Measurements from ENCODE around the gene CRIM1.
"Not testable (repeated sequence)": the region's sequence is repeated elsewhere in the genome, so short reads cannot be mapped to it uniquely, and the experiment has no call there.

The CRIM1 gene, protein sequence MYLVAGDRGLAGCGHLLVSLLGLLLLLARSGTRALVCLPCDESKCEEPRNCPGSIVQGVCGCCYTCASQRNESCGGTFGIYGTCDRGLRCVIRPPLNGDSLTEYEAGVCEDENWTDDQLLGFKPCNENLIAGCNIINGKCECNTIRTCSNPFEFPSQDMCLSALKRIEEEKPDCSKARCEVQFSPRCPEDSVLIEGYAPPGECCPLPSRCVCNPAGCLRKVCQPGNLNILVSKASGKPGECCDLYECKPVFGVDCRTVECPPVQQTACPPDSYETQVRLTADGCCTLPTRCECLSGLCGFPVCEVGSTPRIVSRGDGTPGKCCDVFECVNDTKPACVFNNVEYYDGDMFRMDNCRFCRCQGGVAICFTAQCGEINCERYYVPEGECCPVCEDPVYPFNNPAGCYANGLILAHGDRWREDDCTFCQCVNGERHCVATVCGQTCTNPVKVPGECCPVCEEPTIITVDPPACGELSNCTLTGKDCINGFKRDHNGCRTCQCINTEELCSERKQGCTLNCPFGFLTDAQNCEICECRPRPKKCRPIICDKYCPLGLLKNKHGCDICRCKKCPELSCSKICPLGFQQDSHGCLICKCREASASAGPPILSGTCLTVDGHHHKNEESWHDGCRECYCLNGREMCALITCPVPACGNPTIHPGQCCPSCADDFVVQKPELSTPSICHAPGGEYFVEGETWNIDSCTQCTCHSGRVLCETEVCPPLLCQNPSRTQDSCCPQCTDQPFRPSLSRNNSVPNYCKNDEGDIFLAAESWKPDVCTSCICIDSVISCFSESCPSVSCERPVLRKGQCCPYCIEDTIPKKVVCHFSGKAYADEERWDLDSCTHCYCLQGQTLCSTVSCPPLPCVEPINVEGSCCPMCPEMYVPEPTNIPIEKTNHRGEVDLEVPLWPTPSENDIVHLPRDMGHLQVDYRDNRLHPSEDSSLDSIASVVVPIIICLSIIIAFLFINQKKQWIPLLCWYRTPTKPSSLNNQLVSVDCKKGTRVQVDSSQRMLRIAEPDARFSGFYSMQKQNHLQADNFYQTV

DNA sequence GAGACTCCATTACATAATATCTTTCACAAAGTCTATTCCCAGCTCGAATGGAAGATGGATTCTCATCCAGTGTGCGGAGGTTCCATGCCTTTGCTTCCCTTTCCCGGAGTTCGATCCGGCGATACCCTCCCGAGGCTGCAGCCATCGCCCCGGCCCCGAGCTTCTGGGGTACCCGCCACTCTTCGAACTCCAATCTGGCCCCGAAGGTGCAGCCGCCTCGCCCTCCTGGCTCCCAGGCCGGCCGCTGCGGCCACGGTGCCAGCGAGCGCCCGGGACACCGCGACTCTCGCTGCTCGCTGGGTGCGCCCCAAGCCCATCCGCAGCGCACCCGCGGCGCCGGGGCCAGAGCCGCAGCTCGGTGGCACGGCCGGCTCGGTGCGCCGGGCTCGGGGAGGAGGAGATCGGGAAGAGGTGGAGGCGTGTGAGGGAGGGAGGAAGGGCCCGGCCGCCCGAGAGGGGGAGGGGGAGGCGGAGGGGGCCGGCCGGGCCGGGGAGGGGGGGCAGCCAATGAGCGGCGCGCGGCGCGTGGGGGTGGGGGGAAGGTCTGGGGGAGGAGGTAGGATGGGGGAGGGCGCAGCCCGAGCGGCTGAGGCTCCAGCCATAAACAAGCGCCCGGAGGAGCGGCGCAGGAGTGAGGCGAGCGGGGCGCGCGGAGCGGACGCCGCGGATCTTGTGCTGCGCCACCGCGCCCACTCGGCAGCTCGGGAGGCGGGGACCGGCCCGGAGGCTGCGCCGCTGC lies at the start of gene CRIM1:
CRIM1 (plus strand) TSS at position 628 of the 739 bp plus-strand sequence. CDS start 515 bp downstream, outside the sequence.
- CTCF ChIA-PET: interaction anchor here (0.6 to 1.0 kb wide), 2 partner anchors 309 to 1827 kb away, joined by 3 read pairs; no protein-coding TSS in a partner anchor
- DNase-seq (ENCODE audit: low spot score): peak; percentile 87
- POLR2A ChIA-PET (ENCODE audit: low non-redundant PET): no interaction called here
- H3K27ac ChIP-seq: peak within 1 kb of the TSS; percentile 96
- TF ChIP-seq, protein P1, sequence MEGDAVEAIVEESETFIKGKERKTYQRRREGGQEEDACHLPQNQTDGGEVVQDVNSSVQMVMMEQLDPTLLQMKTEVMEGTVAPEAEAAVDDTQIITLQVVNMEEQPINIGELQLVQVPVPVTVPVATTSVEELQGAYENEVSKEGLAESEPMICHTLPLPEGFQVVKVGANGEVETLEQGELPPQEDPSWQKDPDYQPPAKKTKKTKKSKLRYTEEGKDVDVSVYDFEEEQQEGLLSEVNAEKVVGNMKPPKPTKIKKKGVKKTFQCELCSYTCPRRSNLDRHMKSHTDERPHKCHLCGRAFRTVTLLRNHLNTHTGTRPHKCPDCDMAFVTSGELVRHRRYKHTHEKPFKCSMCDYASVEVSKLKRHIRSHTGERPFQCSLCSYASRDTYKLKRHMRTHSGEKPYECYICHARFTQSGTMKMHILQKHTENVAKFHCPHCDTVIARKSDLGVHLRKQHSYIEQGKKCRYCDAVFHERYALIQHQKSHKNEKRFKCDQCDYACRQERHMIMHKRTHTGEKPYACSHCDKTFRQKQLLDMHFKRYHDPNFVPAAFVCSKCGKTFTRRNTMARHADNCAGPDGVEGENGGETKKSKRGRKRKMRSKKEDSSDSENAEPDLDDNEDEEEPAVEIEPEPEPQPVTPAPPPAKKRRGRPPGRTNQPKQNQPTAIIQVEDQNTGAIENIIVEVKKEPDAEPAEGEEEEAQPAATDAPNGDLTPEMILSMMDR (conservative IDR thresholded peaks at IDR 0.05; ENCODE audit: low read depth): no peak

DNA sequence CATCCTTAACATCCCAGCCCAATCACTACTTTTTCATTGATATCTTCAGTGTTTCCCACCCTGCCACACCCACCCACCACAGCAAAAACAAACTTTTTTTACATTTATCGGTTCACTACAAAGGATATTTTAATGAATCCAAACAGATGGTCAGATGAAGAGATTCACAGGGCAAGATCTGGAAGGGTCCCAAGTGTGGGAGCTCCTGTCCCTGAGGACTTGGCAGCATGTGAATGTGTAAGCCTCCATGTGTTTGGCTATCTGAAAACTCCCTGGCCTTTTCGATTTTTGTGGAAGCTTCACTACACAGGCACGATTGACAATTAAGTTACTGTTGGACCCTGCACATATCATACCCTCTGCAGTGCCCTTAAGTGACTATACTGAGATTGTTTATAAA lies 48.1 kb upstream of the CRIM1 start:
- DNase-seq (ENCODE audit: low spot score): no peak
- TF ChIP-seq, protein P1 (conservative IDR thresholded peaks at IDR 0.05; ENCODE audit: low read depth): no peak
- ChIA-PET CTCF (no interaction called here), POLR2A (ENCODE audit: low non-redundant PET) (no interaction called here)
- H3K27ac ChIP-seq: no peak overlapping the region

DNA sequence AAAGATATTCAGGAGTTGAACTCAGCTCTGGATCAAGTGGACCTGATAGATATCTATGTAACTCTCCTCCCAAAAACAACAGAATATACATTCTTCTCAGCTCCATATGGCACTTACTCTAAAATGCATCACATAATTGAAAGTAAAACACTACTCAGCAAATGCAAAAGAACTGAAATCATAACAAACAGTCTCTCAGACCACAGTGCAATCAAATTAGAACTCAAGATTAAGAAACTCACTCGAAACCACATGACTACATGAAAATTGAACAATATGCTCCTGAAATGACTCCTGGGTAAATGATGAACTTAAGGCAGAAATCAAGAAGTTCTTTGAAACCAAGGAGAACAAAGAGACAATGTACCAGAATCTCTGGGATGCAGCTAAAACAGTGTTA lies 45.1 kb upstream of the CRIM1 start:
- CTCF ChIA-PET; H3K27ac ChIP-seq; POLR2A ChIA-PET (ENCODE audit: low non-redundant PET); DNase-seq (ENCODE audit: low spot score): not testable (repeated sequence)

DNA sequence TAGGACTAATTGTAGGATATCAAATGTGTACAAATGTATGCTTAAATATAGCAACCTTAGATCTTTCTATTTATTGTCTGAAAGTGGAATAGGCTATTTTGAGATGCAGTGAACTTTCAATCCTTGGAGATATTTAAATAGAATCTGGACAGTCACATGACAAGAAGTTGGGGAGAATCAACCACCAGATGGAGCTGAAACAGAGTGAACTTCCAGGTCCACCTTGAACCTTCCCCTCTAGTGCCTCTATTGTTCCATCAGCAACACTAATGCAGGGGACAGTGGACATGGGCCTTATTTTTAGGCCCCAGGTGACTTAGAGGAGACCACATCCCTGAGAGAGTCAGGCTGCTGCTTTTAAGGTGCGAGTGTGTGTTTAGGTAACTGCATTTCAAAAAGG lies 37.0 kb upstream of the CRIM1 start:
- H3K27ac ChIP-seq: no peak overlapping the region
- TF ChIP-seq, protein P1 (conservative IDR thresholded peaks at IDR 0.05; ENCODE audit: low read depth): no peak
- CTCF ChIA-PET: interaction anchor here (0.6 kb wide), 1 partner anchor 1998 kb away, joined by 4 read pairs; no protein-coding TSS in a partner anchor
- DNase-seq (ENCODE audit: low spot score): no peak
- POLR2A ChIA-PET (ENCODE audit: low non-redundant PET): no interaction called here

DNA sequence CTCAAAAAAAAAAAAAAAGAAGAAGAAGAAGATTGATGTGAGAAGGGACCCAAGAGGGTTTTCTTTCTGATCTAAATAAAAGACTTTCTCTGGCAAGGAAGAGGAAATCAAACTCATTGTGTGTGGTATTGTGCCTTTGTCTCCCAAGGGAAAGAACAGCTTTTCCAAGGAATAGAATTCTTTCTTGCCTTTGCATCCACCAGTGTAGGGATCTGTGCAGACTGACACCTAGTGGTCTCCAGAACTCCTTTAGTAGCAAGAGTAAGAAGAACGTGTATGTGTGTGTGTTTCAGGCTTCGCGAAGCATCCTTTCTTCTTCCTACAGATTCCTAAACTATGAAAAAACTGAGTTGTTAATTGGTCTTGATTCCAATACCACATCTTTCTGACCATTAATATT lies 33.5 kb upstream of the CRIM1 start:
- TF ChIP-seq, protein P1 (conservative IDR thresholded peaks at IDR 0.05; ENCODE audit: low read depth): no peak
- DNase-seq (ENCODE audit: low spot score): peak; percentile 17
- CTCF ChIA-PET: interaction anchor here (0.6 to 0.7 kb wide), 2 partner anchors 263 to 306 kb away, joined by 3 to 4 read pairs; no protein-coding TSS in a partner anchor
- POLR2A ChIA-PET (ENCODE audit: low non-redundant PET): no interaction called here
- H3K27ac ChIP-seq: no peak overlapping the region

DNA sequence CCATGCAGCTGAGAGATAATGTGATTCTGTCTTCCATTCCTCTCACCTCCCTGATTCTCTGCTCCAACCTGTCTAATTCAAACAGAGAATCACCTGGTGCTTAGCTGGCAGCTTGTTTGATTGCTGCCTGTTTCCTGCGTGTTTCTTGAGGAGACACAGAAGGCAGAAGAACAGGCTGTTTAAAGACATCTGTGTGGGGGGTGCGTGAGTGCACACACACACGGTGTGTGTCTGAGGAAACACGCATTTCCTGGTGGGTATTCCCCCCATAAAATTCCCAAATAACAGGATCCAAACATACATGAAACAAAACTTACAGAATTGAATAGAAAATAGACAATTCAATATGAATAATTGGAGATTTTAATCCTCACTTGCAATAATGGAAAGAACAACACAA lies 29.3 kb upstream of the CRIM1 start:
- TF ChIP-seq, protein P1 (conservative IDR thresholded peaks at IDR 0.05; ENCODE audit: low read depth): no peak
- H3K27ac ChIP-seq: no peak overlapping the region
- POLR2A ChIA-PET (ENCODE audit: low non-redundant PET): no interaction called here
- no peak for DNase-seq (ENCODE audit: low spot score)
- CTCF ChIA-PET: no interaction called here

Measured in RWPE1 (cell line).